Breast epithelium (tissue), 3 donors: ENCODE measurements around the gene ALG8.

ENCODE experiments used
- CTCF ChIP-seq, 3 donors: fragments of 450-650 bp; IDR thresholded peaks; one replicate each; pipeline ENCODE4 v1.5.1; 2016 to 2017; ENCODE audit warnings: antibody characterized with exemption in 3 of 3, mild to moderate bottlenecking in 3 of 3, moderate library complexity in 3 of 3
- POLR2A ChIP-seq: fragments of 450-650 bp; IDR thresholded peaks from one replicate; pipeline ENCODE4 v1.6.1; 2016; ENCODE audit warnings: antibody characterized with exemption, mild to moderate bottlenecking, moderate library complexity
- POLR2AphosphoS5 ChIP-seq, 3 donors: sonication (generic); formaldehyde crosslinking; IDR thresholded peaks; one replicate each; pipeline ENCODE4 v1.6.1; 2017; ENCODE audit warnings: antibody characterized with exemption in 3 of 3

DNA sequence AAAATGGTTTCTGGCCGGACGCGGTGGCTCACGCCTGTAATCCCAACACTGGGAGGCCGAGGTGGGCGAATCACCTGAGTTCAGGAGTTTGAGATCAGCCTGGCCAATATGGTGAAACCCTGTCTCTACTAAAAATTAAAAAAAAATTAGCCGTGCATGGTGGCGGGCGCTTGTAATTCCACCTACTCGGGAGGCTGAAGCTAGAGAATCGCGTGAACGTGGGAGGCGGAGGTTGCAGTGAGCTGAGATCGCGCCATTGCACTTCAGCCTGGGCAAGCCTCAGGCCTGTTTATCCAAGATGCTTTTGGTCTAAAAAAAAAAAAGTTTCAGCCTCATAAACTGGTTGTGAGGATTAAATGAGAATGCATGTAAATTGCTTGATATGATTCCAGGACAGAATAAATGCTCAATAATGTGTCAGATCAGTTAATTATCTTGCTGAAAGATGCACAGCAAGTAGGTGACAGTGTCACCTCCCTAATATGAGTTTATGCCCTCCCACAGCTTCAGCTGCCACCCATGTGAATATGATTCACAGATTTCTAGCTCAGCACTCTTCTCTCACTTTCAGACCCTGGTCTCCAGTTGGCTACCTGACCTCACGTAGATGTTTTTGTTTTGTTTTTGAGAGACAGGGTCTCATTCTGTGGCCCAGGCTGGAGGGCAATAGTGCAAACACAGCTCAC, 1.1 kb upstream of the ALG8 start:
- TF ChIP-seq CTCF (IDR thresholded peaks at IDR 0.05), result no peak
- no peak for TF ChIP-seq POLR2AphosphoS5 (IDR thresholded peaks at IDR 0.05)
- no peak for TF ChIP-seq POLR2A
